Fibroblast of lung (primary cell): Measurements from ENCODE around the gene IRAG1.

Experiments used
- CTCF ChIP-seq, 2 donors: IDR thresholded peaks in 1 of 2; conservative IDR thresholded peaks in 1 of 2; 1 replicate in 1 of 2; 2 replicates in 1 of 2; pipeline ENCODE4 v1.5.1; 2011 to 2012; ENCODE audit warnings: low read length in 2 of 2, control low read depth in 1 of 2, inconsistent platforms in 1 of 2, low read depth in 1 of 2, mild to moderate bottlenecking in 1 of 2
- EZH2 ChIP-seq: IDR thresholded peaks from 2 replicates; pipeline ENCODE4 v1.5.1; 2012; ENCODE audit warnings: low read length, control low read depth, mild to moderate bottlenecking; ENCODE audit errors: missing control alignments

- TF ChIP-seq CTCF (conservative IDR thresholded peaks at IDR 0.05 in 1 of 2, IDR thresholded peaks at IDR 0.05 in 1 of 2; ENCODE audit: low read depth in 1 of 2, low read length in 2 of 2): no peak
- TF ChIP-seq EZH2: no peak
Observed at GRCh38 chr11:10697323-10697620, 3.7 kb upstream of the IRAG1 start.
